ENCODE data around the gene PCDH9. TPM values are rescaled to one million over a fixed set of nuclear protein-coding genes. Genes with fewer than 3 reads are reported as not detected.

PCDH9 gene
- total RNA-seq, 6 donors from 2014 or later: 3.1 to 19.4 (median 7.8) TPM

GRCh38 chr13:66745307-66745706 lies 484.8 kb downstream of the PCDH9 start:
- no peak for TF ChIP-seq POLR2A (IDR thresholded peaks at IDR 0.05)
- TF ChIP-seq, protein P1, sequence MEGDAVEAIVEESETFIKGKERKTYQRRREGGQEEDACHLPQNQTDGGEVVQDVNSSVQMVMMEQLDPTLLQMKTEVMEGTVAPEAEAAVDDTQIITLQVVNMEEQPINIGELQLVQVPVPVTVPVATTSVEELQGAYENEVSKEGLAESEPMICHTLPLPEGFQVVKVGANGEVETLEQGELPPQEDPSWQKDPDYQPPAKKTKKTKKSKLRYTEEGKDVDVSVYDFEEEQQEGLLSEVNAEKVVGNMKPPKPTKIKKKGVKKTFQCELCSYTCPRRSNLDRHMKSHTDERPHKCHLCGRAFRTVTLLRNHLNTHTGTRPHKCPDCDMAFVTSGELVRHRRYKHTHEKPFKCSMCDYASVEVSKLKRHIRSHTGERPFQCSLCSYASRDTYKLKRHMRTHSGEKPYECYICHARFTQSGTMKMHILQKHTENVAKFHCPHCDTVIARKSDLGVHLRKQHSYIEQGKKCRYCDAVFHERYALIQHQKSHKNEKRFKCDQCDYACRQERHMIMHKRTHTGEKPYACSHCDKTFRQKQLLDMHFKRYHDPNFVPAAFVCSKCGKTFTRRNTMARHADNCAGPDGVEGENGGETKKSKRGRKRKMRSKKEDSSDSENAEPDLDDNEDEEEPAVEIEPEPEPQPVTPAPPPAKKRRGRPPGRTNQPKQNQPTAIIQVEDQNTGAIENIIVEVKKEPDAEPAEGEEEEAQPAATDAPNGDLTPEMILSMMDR (IDR thresholded peaks at IDR 0.05): no peak
- TF ChIP-seq POLR2AphosphoS5 (IDR thresholded peaks at IDR 0.05): no peak
- TF ChIP-seq EP300 (IDR thresholded peaks at IDR 0.05): no peak
- Histone ChIP-seq H3K4me1 (no peaks in the 10 kb centered on the region), H3K4me3 (no peak overlapping the region), H3K27ac (no peak overlapping the region), H3K9me3 (no peaks in the 10 kb centered on the region), H3K27me3 (no peaks in the 10 kb centered on the region), H3K36me3 (no peaks in the 10 kb centered on the region)
- 88 to 90% methylated on average over 4 of the region's 4 CpGs for WGBS, 2 donors
- no peak for ATAC-seq (ENCODE audit: low FRiP score in 2 of 2)
- DNase-seq: no peak

- Histone ChIP-seq H3K27ac (no peak overlapping the region), H3K4me1 (no peaks in the 10 kb centered on the region), H3K27me3 (no peaks in the 10 kb centered on the region), H3K36me3 (no peaks in the 10 kb centered on the region), H3K9me3 (no peaks in the 10 kb centered on the region), H3K4me3 (no peak overlapping the region)
- ATAC-seq (ENCODE audit: low FRiP score in 2 of 2) (no peak), DNase-seq (no peak)
- 91 to 95% methylated on average over 2 of the region's 2 CpGs for WGBS, 2 donors
- TF ChIP-seq EP300 (IDR thresholded peaks at IDR 0.05): no peak
- no peak for TF ChIP-seq POLR2A (IDR thresholded peaks at IDR 0.05)
- no peak for TF ChIP-seq POLR2AphosphoS5 (IDR thresholded peaks at IDR 0.05)
- TF ChIP-seq, protein P1 (IDR thresholded peaks at IDR 0.05): no peak
Measured at GRCh38 chr13:66723576-66723975, 506.6 kb downstream of the PCDH9 start.

DNA sequence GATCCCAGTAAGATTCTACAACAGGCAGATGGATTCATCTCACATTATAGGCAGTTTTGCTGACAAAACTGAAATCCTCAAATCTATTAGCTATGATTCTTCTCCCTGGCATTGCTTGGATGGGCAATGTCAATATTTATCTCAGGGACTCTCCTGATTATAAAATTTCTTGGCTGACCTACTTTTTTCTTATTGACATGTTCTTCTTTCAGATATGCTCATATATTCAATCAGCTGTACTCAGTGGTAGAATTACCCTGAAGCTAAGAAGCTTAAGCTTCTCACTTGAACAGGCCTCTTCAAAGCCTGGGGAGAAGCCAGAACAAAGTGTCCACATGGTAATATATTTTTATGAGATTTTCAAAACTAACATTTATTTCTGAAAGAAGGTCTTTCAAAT lies 513.6 kb downstream of the PCDH9 start:
- ATAC-seq (ENCODE audit: low FRiP score in 2 of 2) (no peak), DNase-seq (no peak)
- H3K27me3 ChIP-seq: no peaks in the 10 kb centered on the region
- TF ChIP-seq POLR2A (IDR thresholded peaks at IDR 0.05): no peak
- TF ChIP-seq EP300 (IDR thresholded peaks at IDR 0.05): no peak
- TF ChIP-seq POLR2AphosphoS5 (IDR thresholded peaks at IDR 0.05): no peak
- TF ChIP-seq, protein P1 (IDR thresholded peaks at IDR 0.05): no peak
- no peak overlapping the region for H3K4me3 ChIP-seq
- no peaks in the 10 kb centered on the region for H3K4me1 ChIP-seq
- H3K36me3 ChIP-seq: no peaks in the 10 kb centered on the region
- H3K27ac ChIP-seq: no peak overlapping the region
- H3K9me3 ChIP-seq: no peaks in the 10 kb centered on the region

- H3K27ac ChIP-seq: no peak overlapping the region
- ATAC-seq (ENCODE audit: low FRiP score in 2 of 2) (no peak), DNase-seq (no peak)
- no peaks in the 10 kb centered on the region for H3K4me1 ChIP-seq
- H3K9me3 ChIP-seq: no peaks in the 10 kb centered on the region
- H3K36me3 ChIP-seq: no peaks in the 10 kb centered on the region
- no peaks in the 10 kb centered on the region for H3K27me3 ChIP-seq
- H3K4me3 ChIP-seq: no peak overlapping the region
- TF ChIP-seq EP300 (IDR thresholded peaks at IDR 0.05) (no peak), POLR2AphosphoS5 (IDR thresholded peaks at IDR 0.05) (no peak), POLR2A (IDR thresholded peaks at IDR 0.05) (no peak)
- TF ChIP-seq, protein P1 (IDR thresholded peaks at IDR 0.05): no peak
Measured at GRCh38 chr13:66714795-66715194, 515.3 kb downstream of the PCDH9 start.

DNA sequence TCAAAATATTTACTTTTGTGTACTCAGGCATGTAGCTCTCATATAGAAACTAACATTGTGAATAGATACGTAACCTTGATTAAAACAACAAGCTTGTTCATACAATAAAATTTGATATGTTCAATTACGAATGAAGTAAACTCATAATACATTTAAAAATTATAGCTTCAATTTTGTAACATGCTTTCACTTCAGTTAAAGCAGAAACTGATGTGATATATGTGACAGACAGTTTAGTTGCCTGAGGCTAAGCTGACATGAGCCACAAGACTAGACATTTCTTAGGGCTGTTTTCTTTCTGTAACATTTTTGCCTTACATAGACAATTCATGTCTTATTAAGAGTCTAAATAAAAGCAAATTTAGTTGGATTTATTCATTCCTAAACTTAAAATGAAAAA lies 526.0 kb downstream of the PCDH9 start:
- WGBS, 2 donors: 84 to 85% methylated on average over 2 of the region's 2 CpGs
- no peaks in the 10 kb centered on the region for H3K27me3 ChIP-seq
- no peak for DNase-seq
- no peaks in the 10 kb centered on the region for H3K9me3 ChIP-seq
- H3K4me1 ChIP-seq: no peaks in the 10 kb centered on the region
- no peak for ATAC-seq (ENCODE audit: low FRiP score in 2 of 2)
- no peaks in the 10 kb centered on the region for H3K36me3 ChIP-seq
- TF ChIP-seq POLR2AphosphoS5 (IDR thresholded peaks at IDR 0.05): no peak
- TF ChIP-seq, protein P1 (IDR thresholded peaks at IDR 0.05): no peak
- TF ChIP-seq POLR2A (IDR thresholded peaks at IDR 0.05): no peak
- TF ChIP-seq EP300 (IDR thresholded peaks at IDR 0.05): no peak
- no peak overlapping the region for H3K4me3 ChIP-seq
- no peak overlapping the region for H3K27ac ChIP-seq

All from upper lobe of left lung (tissue), 6 donors.